ENCODE data around the gene SPATA2L.

Gene SPATA2L

DNA sequence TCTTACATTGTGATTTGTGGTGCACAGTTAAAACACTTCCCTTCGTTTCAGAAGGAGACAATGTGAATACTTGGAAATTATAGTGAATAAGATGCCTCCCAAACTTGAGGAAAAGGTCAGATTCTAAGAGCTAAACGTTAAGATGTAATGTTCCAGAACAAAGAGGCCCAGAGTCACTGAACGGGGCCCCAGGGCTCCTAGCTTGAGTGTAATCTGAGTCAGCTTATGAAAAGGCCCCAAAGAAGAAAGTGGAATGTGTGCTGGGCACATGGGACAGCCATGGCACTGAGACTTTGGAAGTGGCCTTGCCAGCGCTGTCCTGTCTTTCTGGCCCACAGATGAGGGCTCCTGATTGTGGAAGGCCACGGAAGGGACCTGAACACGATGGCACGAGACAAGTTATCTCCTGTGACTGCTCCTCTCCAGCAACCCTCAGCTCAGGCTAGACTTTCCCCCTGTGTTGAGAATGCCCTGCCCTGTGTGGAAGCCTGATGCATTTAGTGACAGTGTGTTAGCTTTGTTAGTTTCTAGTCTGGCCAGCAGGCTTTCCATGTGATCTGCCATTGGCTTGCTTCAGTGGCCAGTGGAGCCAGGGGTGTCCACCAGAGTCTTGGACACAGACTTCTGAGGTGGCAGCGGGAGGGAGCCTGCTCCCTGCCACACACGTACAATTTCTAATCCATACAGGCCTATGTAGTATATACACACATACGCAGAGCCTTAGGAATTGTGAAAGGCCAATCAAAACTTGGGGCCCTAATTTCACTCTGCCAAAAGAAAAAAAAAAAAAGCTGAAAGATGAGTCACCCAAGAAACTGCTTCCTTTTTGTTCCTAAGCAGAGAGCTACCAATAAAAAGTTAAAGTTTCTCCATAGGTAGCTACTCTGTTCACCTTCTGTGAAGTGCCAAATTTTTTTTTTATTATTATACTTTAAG is 30.7 kb downstream of the SPATA2L start:
- Histone ChIP-seq H4K20me1 (ENCODE audit: insufficient read depth, low read length) (no peaks in the 10 kb centered on the region), H3K36me3 (ENCODE audit: insufficient read depth, low read length) (no peaks in the 10 kb centered on the region), H3K9me3 (ENCODE audit: insufficient read depth, low read length, severe bottlenecking) (no peaks in the 10 kb centered on the region), H3K4me2 (ENCODE audit: insufficient read depth, low read length) (no peak overlapping the region), H2AFZ (ENCODE audit: low read depth, low read length) (no peak overlapping the region), H3K4me3 (ENCODE audit: low read depth in 1 of 2, low read length in 2 of 2) (no peak overlapping the region), H3K4me1 (ENCODE audit: insufficient read depth, low read length) (peaks cover 17% of the 10 kb centered on the region), H3K9ac (ENCODE audit: low read depth, low read length) (no peak overlapping the region), H3K79me2 (ENCODE audit: insufficient read depth, low read length) (no peaks in the 10 kb centered on the region), H3K27me3 (ENCODE audit: insufficient read depth, low read length, poor library complexity) (no peaks in the 10 kb centered on the region), H3K27ac (ENCODE audit: low read length) (no peak overlapping the region)
- TF ChIP-seq, protein P1, sequence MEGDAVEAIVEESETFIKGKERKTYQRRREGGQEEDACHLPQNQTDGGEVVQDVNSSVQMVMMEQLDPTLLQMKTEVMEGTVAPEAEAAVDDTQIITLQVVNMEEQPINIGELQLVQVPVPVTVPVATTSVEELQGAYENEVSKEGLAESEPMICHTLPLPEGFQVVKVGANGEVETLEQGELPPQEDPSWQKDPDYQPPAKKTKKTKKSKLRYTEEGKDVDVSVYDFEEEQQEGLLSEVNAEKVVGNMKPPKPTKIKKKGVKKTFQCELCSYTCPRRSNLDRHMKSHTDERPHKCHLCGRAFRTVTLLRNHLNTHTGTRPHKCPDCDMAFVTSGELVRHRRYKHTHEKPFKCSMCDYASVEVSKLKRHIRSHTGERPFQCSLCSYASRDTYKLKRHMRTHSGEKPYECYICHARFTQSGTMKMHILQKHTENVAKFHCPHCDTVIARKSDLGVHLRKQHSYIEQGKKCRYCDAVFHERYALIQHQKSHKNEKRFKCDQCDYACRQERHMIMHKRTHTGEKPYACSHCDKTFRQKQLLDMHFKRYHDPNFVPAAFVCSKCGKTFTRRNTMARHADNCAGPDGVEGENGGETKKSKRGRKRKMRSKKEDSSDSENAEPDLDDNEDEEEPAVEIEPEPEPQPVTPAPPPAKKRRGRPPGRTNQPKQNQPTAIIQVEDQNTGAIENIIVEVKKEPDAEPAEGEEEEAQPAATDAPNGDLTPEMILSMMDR (IDR thresholded peaks at IDR 0.05; ENCODE audit: borderline replicate concordance, extremely low read depth, low read length, poor library complexity, severe bottlenecking): no peak
- TF ChIP-seq EZH2 (IDR thresholded peaks at IDR 0.05; ENCODE audit: borderline replicate concordance, low read depth, low read length, severe bottlenecking): no peak
- DNase-seq (no peak), ATAC-seq (ENCODE audit: insufficient read depth, low read depth) (no peak)

DNA sequence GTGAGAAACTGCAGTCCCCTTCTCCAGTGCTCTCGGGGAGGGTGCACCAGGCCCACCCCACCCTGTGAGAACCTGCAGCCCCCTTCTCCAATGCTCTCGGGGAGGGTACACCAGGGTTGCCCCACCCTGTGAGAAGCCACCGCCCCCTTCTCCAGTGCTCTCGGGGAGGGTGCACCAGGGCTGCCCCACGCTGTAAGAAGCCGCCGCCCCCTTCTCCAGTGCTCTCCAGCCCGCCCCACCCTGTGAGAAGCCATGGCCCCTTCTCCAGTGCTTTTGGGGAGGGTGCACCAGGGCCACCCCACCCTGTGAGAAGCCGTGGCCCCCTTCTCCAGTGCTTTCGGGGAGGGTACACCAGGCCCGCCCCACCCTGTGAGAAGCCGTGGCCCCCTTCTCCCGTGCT is 31.8 kb downstream of the SPATA2L start:
- ATAC-seq (ENCODE audit: insufficient read depth, low read depth) (no peak), DNase-seq (no peak)
- H3K9ac ChIP-seq (ENCODE audit: low read depth, low read length): no peak overlapping the region
- H3K9me3 ChIP-seq (ENCODE audit: insufficient read depth, low read length, severe bottlenecking): no peaks in the 10 kb centered on the region
- no peak for TF ChIP-seq EZH2 (IDR thresholded peaks at IDR 0.05; ENCODE audit: borderline replicate concordance, low read depth, low read length, severe bottlenecking)
- TF ChIP-seq, protein P1 (IDR thresholded peaks at IDR 0.05; ENCODE audit: borderline replicate concordance, extremely low read depth, low read length, poor library complexity, severe bottlenecking): no peak
- no peak overlapping the region for H3K4me3 ChIP-seq (ENCODE audit: low read depth in 1 of 2, low read length in 2 of 2)
- H3K4me2 ChIP-seq (ENCODE audit: insufficient read depth, low read length): no peak overlapping the region
- no peak overlapping the region for H3K27ac ChIP-seq (ENCODE audit: low read length)
- no peaks in the 10 kb centered on the region for H3K36me3 ChIP-seq (ENCODE audit: insufficient read depth, low read length)
- no peaks in the 10 kb centered on the region for H3K79me2 ChIP-seq (ENCODE audit: insufficient read depth, low read length)
- no peak overlapping the region for H2AFZ ChIP-seq (ENCODE audit: low read depth, low read length)
- peaks cover 17% of the 10 kb centered on the region for H3K4me1 ChIP-seq (ENCODE audit: insufficient read depth, low read length)
- no peaks in the 10 kb centered on the region for H4K20me1 ChIP-seq (ENCODE audit: insufficient read depth, low read length)
- H3K27me3 ChIP-seq (ENCODE audit: insufficient read depth, low read length, poor library complexity): no peaks in the 10 kb centered on the region

DNA sequence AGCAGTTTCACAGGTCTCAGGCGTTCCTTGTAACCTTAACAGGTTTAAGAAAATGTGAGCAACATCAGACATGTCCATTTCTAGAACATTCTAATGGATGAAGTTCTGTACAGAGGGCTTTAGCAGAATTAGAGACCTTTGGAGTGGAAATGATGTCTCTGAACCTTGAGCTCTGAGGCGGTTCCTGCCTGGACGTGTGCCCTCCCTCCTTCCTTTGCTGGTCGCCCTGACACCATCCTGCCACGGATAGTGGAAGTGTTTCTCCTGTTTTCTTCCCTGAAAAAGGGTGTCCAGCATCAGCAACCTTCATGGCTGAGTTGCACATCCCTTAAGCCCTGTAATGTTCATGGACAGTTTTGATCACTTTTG is 32.7 kb downstream of the SPATA2L start:
- no peak for TF ChIP-seq EZH2 (IDR thresholded peaks at IDR 0.05; ENCODE audit: borderline replicate concordance, low read depth, low read length, severe bottlenecking)
- TF ChIP-seq, protein P1 (IDR thresholded peaks at IDR 0.05; ENCODE audit: borderline replicate concordance, extremely low read depth, low read length, poor library complexity, severe bottlenecking): no peak
- Histone ChIP-seq H3K4me2 (ENCODE audit: insufficient read depth, low read length) (peak overlapping the region; percentile 42), H4K20me1 (ENCODE audit: insufficient read depth, low read length) (no peaks in the 10 kb centered on the region), H3K27me3 (ENCODE audit: insufficient read depth, low read length, poor library complexity) (no peaks in the 10 kb centered on the region), H3K27ac (ENCODE audit: low read length) (peak overlapping the region; percentile 49), H3K9ac (ENCODE audit: low read depth, low read length) (peak overlapping the region; percentile 33; the same call in 1 of the 2 replicates), H3K9me3 (ENCODE audit: insufficient read depth, low read length, severe bottlenecking) (no peaks in the 10 kb centered on the region), H2AFZ (ENCODE audit: low read depth, low read length) (peak overlapping the region; percentile 52), H3K4me3 (ENCODE audit: low read depth in 1 of 2, low read length in 2 of 2) (peak overlapping the region in 1 of 2 experiments; percentile 32; a peak in 2 of 4 replicates), H3K4me1 (ENCODE audit: insufficient read depth, low read length) (peaks cover 17% of the 10 kb centered on the region), H3K79me2 (ENCODE audit: insufficient read depth, low read length) (no peaks in the 10 kb centered on the region), H3K36me3 (ENCODE audit: insufficient read depth, low read length) (peaks cover 6% of the 10 kb centered on the region)
- ATAC-seq (ENCODE audit: insufficient read depth, low read depth): no peak
- DNase-seq: no peak

Measured in DND-41 (cell line).